Peyer's patch (tissue), 4 donors: ENCODE measurements around the gene SNRPF. TPM values are rescaled to one million over a fixed set of nuclear protein-coding genes. Genes with fewer than 3 reads are reported as not detected.

Experiments
- DNase-seq, 3 donors: peaks; one replicate each; pipeline ENCODE4 v3.0.0-alpha.2; 2017 to 2019
- H3K27ac ChIP-seq, 4 donors: fragments of 200-600 bp; sonication (generic); one replicate each; pipeline ENCODE4 v1.5.1; 2016 to 2019
- H3K27me3 ChIP-seq, 2 donors: fragments of 200-600 bp; sonication (generic); one replicate each; pipeline ENCODE4 v1.5.1; 2019
- H3K36me3 ChIP-seq, 3 donors: fragments of 200-600 bp; sonication (generic); one replicate each; pipeline ENCODE4 v1.5.1; 2016 to 2019
- H3K4me1 ChIP-seq, 4 donors: fragments of 200-600 bp; sonication (generic); one replicate each; pipeline ENCODE4 v1.5.1; 2016 to 2019
- H3K4me3 ChIP-seq, 4 donors: fragments of 200-600 bp; sonication (generic); 1 replicate in 3 of 4; 2 replicates in 1 of 4; pipeline ENCODE4 v1.5.1; 2016 to 2019; ENCODE audit warnings: mild to moderate bottlenecking in 1 of 4
- H3K9me3 ChIP-seq, 4 donors: fragments of 200-600 bp; sonication (generic); one replicate each; pipeline ENCODE4 v1.5.1; 2016 to 2019; ENCODE audit warnings: mild to moderate bottlenecking in 1 of 4
- POLR2A ChIP-seq, 2 donors: fragments of 450-650 bp; IDR thresholded peaks; one replicate each; pipeline ENCODE4 v1.5.1; 2017; ENCODE audit warnings: antibody characterized with exemption in 2 of 2, mild to moderate bottlenecking in 2 of 2, moderate library complexity in 2 of 2
- total RNA-seq, 4 donors: library from RNA; depleted of rRNA; stranded (reverse); fragments of >200 nt; gene quantifications; one replicate each; pipeline ENCODE4 v1.1.0, GENCODE V29; 2016
- TF ChIP-seq, protein P1 (sequence below), 6 experiments: fragments of 450-650 bp in 4 of 6; fragments of 200-600 bp in 2 of 6; sonication (generic) in 1 of 6; IDR thresholded peaks; one replicate each; pipeline ENCODE4 v1.5.1; 2017 to 2019; ENCODE audit warnings: antibody characterized with exemption in 6 of 6, mild to moderate bottlenecking in 3 of 6, moderate library complexity in 1 of 6

Gene SNRPF
- total RNA-seq, 4 donors from 2014 or later: 2.8 to 11.6 (median 4.5) TPM

DNA sequence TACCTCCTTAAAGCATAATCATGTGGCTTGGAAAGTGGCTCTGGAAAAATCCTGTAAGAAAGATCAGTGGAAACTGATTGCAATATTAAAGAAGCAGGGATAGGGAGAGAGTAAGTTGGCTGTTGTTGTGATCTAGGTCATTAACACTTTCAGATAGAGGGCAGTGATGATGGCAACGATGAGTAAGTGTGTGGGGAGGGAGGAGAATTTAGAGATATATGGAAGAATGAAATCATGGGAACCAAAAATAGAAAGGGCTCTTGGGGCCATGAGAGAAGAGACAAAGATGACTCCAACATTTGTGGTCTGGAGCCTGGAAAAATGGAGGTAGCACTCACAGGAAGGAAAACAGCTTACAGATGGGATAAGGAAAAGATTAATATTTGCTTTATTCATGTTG is 23.3 kb downstream of the SNRPF start:
- H3K36me3 ChIP-seq: no peaks in the 10 kb centered on the region
- no peaks in the 10 kb centered on the region for H3K4me1 ChIP-seq
- no peak for DNase-seq
- TF ChIP-seq, protein P1, sequence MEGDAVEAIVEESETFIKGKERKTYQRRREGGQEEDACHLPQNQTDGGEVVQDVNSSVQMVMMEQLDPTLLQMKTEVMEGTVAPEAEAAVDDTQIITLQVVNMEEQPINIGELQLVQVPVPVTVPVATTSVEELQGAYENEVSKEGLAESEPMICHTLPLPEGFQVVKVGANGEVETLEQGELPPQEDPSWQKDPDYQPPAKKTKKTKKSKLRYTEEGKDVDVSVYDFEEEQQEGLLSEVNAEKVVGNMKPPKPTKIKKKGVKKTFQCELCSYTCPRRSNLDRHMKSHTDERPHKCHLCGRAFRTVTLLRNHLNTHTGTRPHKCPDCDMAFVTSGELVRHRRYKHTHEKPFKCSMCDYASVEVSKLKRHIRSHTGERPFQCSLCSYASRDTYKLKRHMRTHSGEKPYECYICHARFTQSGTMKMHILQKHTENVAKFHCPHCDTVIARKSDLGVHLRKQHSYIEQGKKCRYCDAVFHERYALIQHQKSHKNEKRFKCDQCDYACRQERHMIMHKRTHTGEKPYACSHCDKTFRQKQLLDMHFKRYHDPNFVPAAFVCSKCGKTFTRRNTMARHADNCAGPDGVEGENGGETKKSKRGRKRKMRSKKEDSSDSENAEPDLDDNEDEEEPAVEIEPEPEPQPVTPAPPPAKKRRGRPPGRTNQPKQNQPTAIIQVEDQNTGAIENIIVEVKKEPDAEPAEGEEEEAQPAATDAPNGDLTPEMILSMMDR (IDR thresholded peaks at IDR 0.05): no peak
- no peak for TF ChIP-seq POLR2A (IDR thresholded peaks at IDR 0.05)
- H3K27ac ChIP-seq: no peak overlapping the region
- no peak overlapping the region for H3K4me3 ChIP-seq
- H3K9me3 ChIP-seq: no peaks in the 10 kb centered on the region
- H3K27me3 ChIP-seq: no peaks in the 10 kb centered on the region

DNA sequence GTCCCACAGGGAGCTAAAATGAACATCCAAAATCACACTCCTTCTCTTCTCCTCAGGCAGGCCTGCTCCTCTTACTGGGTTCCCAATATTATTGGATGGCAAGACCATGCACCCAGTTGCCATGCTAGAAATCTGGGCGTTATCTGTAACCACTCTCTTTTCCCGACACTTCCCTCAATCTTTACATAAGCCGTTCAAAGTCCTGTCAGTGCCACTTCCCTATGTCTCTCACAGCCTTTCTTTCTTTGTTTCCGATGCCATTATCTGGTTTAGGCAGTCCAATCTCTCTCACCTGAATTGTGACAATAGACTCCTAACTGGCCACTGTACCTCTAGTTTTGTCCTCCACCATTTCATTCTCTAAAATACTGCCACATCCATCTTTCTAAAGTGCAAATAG is 24.1 kb downstream of the SNRPF start:
- Histone ChIP-seq H3K9me3 (no peaks in the 10 kb centered on the region), H3K27ac (no peak overlapping the region), H3K36me3 (no peaks in the 10 kb centered on the region), H3K27me3 (no peaks in the 10 kb centered on the region), H3K4me3 (no peak overlapping the region), H3K4me1 (no peaks in the 10 kb centered on the region)
- no peak for DNase-seq
- TF ChIP-seq, protein P1 (IDR thresholded peaks at IDR 0.05): no peak
- no peak for TF ChIP-seq POLR2A (IDR thresholded peaks at IDR 0.05)

DNA sequence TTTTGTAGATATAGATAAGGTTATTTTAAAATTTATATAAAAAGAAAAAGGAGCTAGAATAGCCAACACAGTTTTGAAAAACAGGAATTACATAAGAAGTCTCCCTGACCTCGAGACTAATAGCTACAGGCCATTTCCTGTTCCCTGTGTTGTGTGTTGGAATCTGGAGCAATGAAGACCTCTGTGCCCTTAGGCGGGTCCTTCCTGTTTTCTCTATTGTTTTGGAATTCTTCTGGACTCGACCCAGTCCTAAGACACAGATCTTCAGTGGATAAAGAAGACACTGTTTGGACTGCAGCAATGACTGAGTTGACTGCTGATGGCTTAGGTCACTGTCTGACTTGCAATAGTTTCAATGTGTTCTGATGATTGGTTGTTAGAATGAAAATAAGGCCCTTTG is 26.2 kb downstream of the SNRPF start:
- Histone ChIP-seq H3K36me3 (no peaks in the 10 kb centered on the region), H3K9me3 (no peaks in the 10 kb centered on the region), H3K27ac (no peak overlapping the region), H3K27me3 (no peaks in the 10 kb centered on the region), H3K4me3 (no peak overlapping the region), H3K4me1 (no peaks in the 10 kb centered on the region)
- no peak for DNase-seq
- TF ChIP-seq, protein P1 (IDR thresholded peaks at IDR 0.05): no peak
- no peak for TF ChIP-seq POLR2A (IDR thresholded peaks at IDR 0.05)

DNA sequence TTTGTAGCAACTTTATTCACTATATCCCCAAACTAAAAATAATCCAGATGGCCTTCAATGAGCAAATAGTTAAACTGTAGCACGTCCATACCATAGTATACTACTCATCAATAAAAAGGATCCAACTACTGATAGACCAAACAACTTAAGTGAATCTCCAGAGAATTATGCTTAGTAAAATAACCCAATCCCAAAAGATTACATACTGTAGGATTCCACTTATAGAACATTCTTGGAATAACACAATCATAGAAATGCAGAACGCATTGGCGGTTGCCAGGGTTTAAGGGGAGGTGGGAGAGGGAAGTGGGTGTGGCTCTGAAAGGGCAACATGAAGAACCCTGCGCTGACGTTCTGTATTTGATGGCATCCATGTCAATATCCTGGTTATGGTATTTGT is 28.6 kb downstream of the SNRPF start:
- no peak for DNase-seq
- TF ChIP-seq, protein P1 (IDR thresholded peaks at IDR 0.05): no peak
- TF ChIP-seq POLR2A (IDR thresholded peaks at IDR 0.05): no peak
- H3K4me3 ChIP-seq: no peak overlapping the region

DNA sequence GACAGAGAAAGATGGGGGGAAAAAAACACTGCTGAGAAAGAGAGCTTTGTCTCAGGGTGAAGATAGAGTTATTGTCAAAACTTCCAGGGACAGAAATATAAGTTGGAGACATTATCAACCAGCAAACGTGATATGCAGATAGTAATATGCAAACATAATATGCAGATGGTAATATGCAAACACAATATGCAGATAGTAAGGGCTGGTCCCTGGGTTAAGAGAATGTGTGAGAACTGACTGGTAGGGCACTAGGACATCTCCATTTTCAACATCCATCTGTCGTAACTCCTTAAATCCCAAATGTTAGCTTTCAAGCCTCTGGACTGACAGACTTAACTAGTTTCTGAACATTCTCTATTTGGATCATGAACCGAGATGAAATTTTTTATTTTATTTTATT is 32.2 kb downstream of the SNRPF start:
- TF ChIP-seq, protein P1 (IDR thresholded peaks at IDR 0.05): no peak
- no peak for TF ChIP-seq POLR2A (IDR thresholded peaks at IDR 0.05)

More for the DNA sequence above, 28.6 kb downstream of the SNRPF start:
- H3K9me3 ChIP-seq: no peaks in the 10 kb centered on the region
- H3K27me3 ChIP-seq: no peaks in the 10 kb centered on the region
- no peak overlapping the region for H3K27ac ChIP-seq
- H3K4me1 ChIP-seq: no peaks in the 10 kb centered on the region
- no peaks in the 10 kb centered on the region for H3K36me3 ChIP-seq

DNA sequence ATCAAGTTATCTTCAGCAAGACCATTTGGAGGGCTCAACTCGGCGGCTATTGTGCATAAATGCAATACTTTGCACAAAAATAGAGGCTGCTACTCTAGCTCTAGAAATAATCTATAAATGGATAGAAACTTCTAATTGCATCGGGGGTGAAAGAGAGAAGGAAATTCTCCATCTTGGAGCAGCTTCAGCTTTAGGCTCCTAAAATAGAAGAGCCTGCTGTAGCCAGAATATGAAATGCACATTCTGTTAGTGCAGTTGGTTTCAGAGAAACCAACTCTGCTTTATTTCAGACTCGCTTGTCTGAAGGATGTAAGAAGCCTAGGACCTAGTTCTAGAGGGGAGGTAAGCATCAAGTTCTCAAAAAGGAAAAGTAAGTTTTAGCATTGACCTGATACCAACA is 38.1 kb downstream of the SNRPF start:
- no peak overlapping the region for H3K27ac ChIP-seq
- TF ChIP-seq POLR2A (IDR thresholded peaks at IDR 0.05): no peak
- TF ChIP-seq, protein P1 (IDR thresholded peaks at IDR 0.05): no peak
- H3K4me3 ChIP-seq: no peak overlapping the region
- DNase-seq: no peak
- H3K9me3 ChIP-seq: no peaks in the 10 kb centered on the region
- no peaks in the 10 kb centered on the region for H3K27me3 ChIP-seq
- H3K4me1 ChIP-seq: no peaks in the 10 kb centered on the region
- no peaks in the 10 kb centered on the region for H3K36me3 ChIP-seq

More for the DNA sequence above, 32.2 kb downstream of the SNRPF start:
- H3K36me3 ChIP-seq: no peaks in the 10 kb centered on the region
- H3K27ac ChIP-seq: no peak overlapping the region
- no peak for DNase-seq
- H3K27me3 ChIP-seq: no peaks in the 10 kb centered on the region
- H3K9me3 ChIP-seq: no peaks in the 10 kb centered on the region
- no peak overlapping the region for H3K4me3 ChIP-seq
- no peaks in the 10 kb centered on the region for H3K4me1 ChIP-seq
